ENCODE measurements around the gene EAPP. TPM values are rescaled to one million over a fixed set of nuclear protein-coding genes. Genes with fewer than 3 reads are reported as not detected.

Gene EAPP
- total RNA-seq, 1 experiment from 2014 or later, result 35.0 TPM

DNA sequence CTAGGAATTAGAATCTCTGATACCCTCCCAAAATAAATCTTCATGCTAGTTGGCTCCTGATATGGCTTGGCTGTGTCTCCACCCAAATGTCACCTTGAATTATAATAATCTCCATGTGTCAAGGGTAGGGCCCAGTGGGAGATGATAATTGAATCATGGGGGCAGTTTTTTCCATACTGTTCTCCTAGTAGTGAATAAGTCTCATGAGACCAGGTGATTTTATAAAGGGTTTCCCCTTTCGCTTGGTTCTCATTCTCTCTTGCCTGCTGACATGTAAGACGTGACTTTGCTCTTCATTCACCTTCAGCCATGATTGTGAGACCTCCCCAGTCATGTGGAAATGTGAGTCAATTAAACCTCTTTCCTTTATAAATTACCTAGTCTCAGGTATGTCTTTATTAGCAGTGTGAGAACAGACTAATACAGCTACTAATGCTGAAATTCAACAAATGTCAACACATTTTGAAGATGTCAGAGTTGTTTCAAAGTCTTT lies 65.3 kb downstream of the EAPP start:
- no peak overlapping the region for H2BK12ac ChIP-seq (ENCODE audit: insufficient read length, low read depth, low read length)

More for the DNA sequence above, 65.3 kb downstream of the EAPP start:
- Histone ChIP-seq H4K5ac (ENCODE audit: insufficient read length, low read depth, low read length) (no peak overlapping the region), H4K8ac (replicated peaks; ENCODE audit: insufficient read length, low read depth, low read length) (no peak overlapping the region), H3K79me2 (ENCODE audit: insufficient read depth, low read length) (no peaks in the 10 kb centered on the region), H3K27me3 (ENCODE audit: insufficient read depth, low read length) (no peaks in the 10 kb centered on the region), H3K4ac (ENCODE audit: low read depth, low read length) (no peak overlapping the region), H2AK5ac (ENCODE audit: insufficient read length, low read length) (no peak overlapping the region), H4K20me1 (ENCODE audit: control insufficient read depth, insufficient read depth, insufficient read length) (no peaks in the 10 kb centered on the region), H3K56ac (ENCODE audit: insufficient read length, low read depth, low read length) (no peak overlapping the region), H2BK120ac (ENCODE audit: low read depth, low read length, poor library complexity, severe bottlenecking) (no peak overlapping the region), H3K18ac (ENCODE audit: insufficient read length, low read depth, low read length) (no peak overlapping the region), H2BK5ac (ENCODE audit: insufficient read length, low read length) (no peak overlapping the region), H3K23ac (ENCODE audit: insufficient read length, low read depth, low read length) (no peak overlapping the region), H3K4me2 (ENCODE audit: insufficient read depth, insufficient read length, low read length) (no peak overlapping the region), H3K9me3 (ENCODE audit: control insufficient read depth, low read depth, low read length) (no peaks in the 10 kb centered on the region), H3K4me1 (ENCODE audit: insufficient read depth, low read length) (peaks cover 2% of the 10 kb centered on the region; the same call in 1 of the 2 replicates), H3K23me2 (ENCODE audit: insufficient read length, low read depth, low read length, poor library complexity, severe bottlenecking) (no peaks in the 10 kb centered on the region), H3K27ac (ENCODE audit: insufficient read length, low read depth, low read length) (no peak overlapping the region), H2AFZ (ENCODE audit: low read length) (no peak overlapping the region), H3K9ac (ENCODE audit: extremely low read depth, insufficient read length, low read length) (no peak overlapping the region), H3T11ph (ENCODE audit: low read length) (no peak overlapping the region), H3K14ac (ENCODE audit: insufficient read depth, low read length) (no peak overlapping the region), H2BK15ac (ENCODE audit: low read depth, low read length) (no peak overlapping the region), H3K79me1 (ENCODE audit: insufficient read depth, low read depth, low read length, poor library complexity, severe bottlenecking) (no peaks in the 10 kb centered on the region), H2BK20ac (ENCODE audit: low read depth, low read length, poor library complexity, severe bottlenecking) (no peak overlapping the region), H4K91ac (ENCODE audit: insufficient read length, low read depth, low read length) (no peak overlapping the region)
- Mint-ChIP-seq H3K4me1 (peaks cover 13% of the 10 kb centered on the region in 2 experiments), H3K4me3 (no peak overlapping the region), H3K36me3 (ENCODE audit: insufficient read depth in 1 of 3, low read depth in 3 of 3) (peaks cover 0 to 5% (median 0%) of the 10 kb centered on the region in 3 experiments; a peak in 1 of 7 replicates), H3K27me3 (ENCODE audit: low read depth) (peaks cover 1% of the 10 kb centered on the region; the same call in 1 of the 2 replicates), H3K9me3 (peaks cover 0 to 2% of the 10 kb centered on the region in 2 experiments; a peak in 2 of 5 replicates), H3K27ac (no peak overlapping the region)
- no peak for DNase-seq
- TF ChIP-seq CTCF (conservative IDR thresholded peaks at IDR 0.05), result no peak
- no CpG with 5 or more reads among the region's 2 CpGs for WGBS (ENCODE audit: extremely low coverage, insufficient read length, low lambda C conversion rate)

Measured in H9 (cell line).